HEK293T (cell line): ENCODE results near the gene RGL1.

Experiments used
- ARNT ChIP-seq: fragments of 450-650 bp; IDR thresholded peaks from 2 replicates; pipeline ENCODE4 v1.6.1; 2017; ENCODE audit warnings: mild to moderate bottlenecking
- FOXA1 ChIP-seq: fragments of 450-650 bp; IDR thresholded peaks from 2 replicates; pipeline ENCODE4 v1.6.1; 2016; ENCODE audit warnings: mild to moderate bottlenecking

GRCh38 chr1:183946320-183946613 is 141.3 kb downstream of the RGL1 start:
- TF ChIP-seq ARNT (no peak), FOXA1 (no peak)
